Stimulated activated CD8-positive, alpha-beta memory T cell treated with anti-CD3 and anti-CD28 coated beads, Interleukin-15, amount 100 ng/mL, for 48 hours (primary cell): ENCODE measurements around the gene NKRF.

Source experiments
- DNase-seq, 2 donors: peaks; one replicate each; pipeline ENCODE4 v3.0.0-alpha.2; 2020; ENCODE audit warnings: low read depth in 2 of 2

Gene NKRF

GRCh38 chrX:119614776-119615175 is 8.6 kb upstream of the NKRF start:
- no peak for DNase-seq

GRCh38 chrX:119607018-119607389 is 780 bp upstream of the NKRF start:
- DNase-seq, result no peak

- DNase-seq, result peak in 1 of 2 donors; percentile 15
Observed at GRCh38 chrX:119605464-119606279, 552 bp downstream of the NKRF start.

- no peak for DNase-seq
Observed at GRCh38 chrX:119604766-119605463, 1.3 kb downstream of the NKRF start.

- DNase-seq, result no peak
Observed at GRCh38 chrX:119602701-119603255, 3.4 kb downstream of the NKRF start.

GRCh38 chrX:119589810-119590209 is 16.4 kb downstream of the NKRF start:
- DNase-seq, result no peak

- DNase-seq, result no peak
Observed at GRCh38 chrX:119583431-119584059, 22.7 kb downstream of the NKRF start.

- no peak for DNase-seq
Observed at GRCh38 chrX:119579414-119579813, 26.8 kb downstream of the NKRF start.

- peak; percentile 73 to 77 for DNase-seq
Observed at GRCh38 chrX:119574394-119575266, 31.6 kb downstream of the NKRF start, which contains the start of gene UBE2A. Gene UBE2A, plus strand, starts transcription at chrX:119574563. Its CDS starts 149 bp downstream, at chrX:119574712.

GRCh38 chrX:119573840-119574393 is 32.3 kb downstream of the NKRF start:
- peak in 1 of 2 donors; percentile 0 for DNase-seq

GRCh38 chrX:119573222-119573621 is 33.0 kb downstream of the NKRF start:
- DNase-seq, result no peak

GRCh38 chrX:119570351-119570835 is 35.8 kb downstream of the NKRF start:
- no peak for DNase-seq

- DNase-seq, result peak; percentile 74
Observed at GRCh38 chrX:119565107-119565663, 41.0 kb downstream of the NKRF start, which contains the start of gene STEEP1. Gene STEEP1, minus strand, starts transcription at chrX:119565409. Its CDS starts 54 bp downstream, at chrX:119565355.

- no peak for DNase-seq
Observed at GRCh38 chrX:119552508-119552907, 53.7 kb downstream of the NKRF start.

- no peak for DNase-seq
Observed at GRCh38 chrX:119549327-119550016, 56.8 kb downstream of the NKRF start.

- no peak for DNase-seq
Observed at GRCh38 chrX:119541188-119541587, 65.0 kb downstream of the NKRF start.

- DNase-seq, result no peak
Observed at GRCh38 chrX:119539872-119540271, 66.4 kb downstream of the NKRF start.
